ENCODE measurements around the gene SEMA6A.

The SEMA6A gene, protein sequence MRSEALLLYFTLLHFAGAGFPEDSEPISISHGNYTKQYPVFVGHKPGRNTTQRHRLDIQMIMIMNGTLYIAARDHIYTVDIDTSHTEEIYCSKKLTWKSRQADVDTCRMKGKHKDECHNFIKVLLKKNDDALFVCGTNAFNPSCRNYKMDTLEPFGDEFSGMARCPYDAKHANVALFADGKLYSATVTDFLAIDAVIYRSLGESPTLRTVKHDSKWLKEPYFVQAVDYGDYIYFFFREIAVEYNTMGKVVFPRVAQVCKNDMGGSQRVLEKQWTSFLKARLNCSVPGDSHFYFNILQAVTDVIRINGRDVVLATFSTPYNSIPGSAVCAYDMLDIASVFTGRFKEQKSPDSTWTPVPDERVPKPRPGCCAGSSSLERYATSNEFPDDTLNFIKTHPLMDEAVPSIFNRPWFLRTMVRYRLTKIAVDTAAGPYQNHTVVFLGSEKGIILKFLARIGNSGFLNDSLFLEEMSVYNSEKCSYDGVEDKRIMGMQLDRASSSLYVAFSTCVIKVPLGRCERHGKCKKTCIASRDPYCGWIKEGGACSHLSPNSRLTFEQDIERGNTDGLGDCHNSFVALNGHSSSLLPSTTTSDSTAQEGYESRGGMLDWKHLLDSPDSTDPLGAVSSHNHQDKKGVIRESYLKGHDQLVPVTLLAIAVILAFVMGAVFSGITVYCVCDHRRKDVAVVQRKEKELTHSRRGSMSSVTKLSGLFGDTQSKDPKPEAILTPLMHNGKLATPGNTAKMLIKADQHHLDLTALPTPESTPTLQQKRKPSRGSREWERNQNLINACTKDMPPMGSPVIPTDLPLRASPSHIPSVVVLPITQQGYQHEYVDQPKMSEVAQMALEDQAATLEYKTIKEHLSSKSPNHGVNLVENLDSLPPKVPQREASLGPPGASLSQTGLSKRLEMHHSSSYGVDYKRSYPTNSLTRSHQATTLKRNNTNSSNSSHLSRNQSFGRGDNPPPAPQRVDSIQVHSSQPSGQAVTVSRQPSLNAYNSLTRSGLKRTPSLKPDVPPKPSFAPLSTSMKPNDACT

DNA sequence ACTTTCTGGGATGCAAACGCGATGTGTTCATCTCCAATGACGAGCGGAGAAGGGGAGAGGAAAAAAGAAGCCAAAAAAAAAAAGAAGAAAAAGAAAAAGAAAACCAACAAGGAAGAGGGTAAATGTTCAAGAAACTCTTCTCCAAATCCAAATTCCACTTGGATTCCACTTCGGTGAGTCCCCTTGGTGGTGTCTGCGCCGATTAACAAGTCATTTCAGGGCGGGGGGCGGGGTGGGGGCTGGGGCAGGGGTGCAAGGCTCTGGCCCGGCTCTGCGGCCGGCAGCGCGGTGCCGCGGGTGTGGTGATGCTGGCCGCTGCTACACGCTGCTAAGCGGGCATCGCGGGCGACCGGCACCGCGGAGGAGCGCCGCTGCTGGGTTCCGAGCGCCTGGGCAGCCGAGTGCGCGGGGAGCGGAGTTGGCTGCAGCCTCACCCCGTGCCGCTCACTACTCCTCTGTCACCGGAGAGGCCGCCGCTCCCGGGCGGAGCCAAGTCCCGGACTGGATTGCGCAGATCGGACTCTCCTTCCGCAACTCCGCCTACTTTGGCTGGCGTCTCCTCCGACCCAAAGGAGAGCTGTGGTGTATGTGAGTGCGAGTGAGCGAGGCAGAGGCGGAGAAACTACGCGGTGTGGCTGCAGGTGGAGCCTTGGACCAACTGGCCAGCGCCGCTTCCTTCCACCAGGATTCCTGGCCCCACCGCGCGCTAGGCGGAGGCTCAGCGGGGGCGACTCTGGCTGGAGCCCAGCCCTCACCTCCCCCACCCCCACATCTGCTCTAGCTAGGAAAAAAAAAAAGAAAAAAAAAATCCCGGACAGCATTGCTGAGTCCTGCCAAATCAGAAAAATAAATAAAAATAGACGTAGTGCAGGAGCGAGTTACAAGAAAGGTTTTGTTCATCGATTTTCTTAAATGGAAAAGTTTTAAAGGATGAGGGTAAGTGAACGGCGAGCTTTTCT lies at the start of gene SEMA6A:
SEMA6A (minus strand) TSS at position 457 of the 959 bp plus-strand sequence. CDS start 69,879 bp downstream, outside the sequence.
- peak; percentile 89 for DNase-seq (ENCODE audit: low spot score)

DNA sequence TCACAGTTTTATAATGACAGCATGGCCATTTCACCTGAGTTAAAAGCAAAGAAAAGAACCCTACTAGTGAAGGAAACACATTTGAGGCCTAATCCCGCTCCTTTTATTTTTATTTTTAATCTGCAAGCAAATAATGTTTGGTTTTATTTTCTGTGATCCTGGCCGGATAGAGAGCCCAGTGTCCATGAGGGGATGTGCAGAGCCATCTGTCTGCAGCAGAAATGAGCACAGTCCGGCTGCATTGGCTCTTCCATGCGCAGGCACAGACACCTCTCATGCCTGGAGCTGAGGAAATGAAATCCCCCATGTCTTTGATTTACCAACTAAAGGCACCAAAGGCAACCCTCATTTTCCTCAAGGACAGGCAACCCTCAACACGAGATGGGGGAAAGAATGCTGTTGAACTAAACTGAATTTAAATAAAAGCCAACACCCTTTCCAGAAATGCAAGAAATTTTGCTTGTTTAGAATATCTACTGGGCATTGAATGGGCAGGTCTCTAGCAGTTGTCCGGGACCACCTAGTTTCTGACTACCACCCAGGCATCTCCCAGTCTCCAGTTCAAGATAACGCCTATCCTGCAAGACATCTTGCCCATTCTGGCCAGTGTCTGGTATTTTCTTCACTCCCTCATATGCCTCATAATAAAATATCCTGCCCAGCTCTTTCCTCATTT lies 47.9 kb upstream of the SEMA6A start:
- no peak for DNase-seq (ENCODE audit: low spot score)

DNA sequence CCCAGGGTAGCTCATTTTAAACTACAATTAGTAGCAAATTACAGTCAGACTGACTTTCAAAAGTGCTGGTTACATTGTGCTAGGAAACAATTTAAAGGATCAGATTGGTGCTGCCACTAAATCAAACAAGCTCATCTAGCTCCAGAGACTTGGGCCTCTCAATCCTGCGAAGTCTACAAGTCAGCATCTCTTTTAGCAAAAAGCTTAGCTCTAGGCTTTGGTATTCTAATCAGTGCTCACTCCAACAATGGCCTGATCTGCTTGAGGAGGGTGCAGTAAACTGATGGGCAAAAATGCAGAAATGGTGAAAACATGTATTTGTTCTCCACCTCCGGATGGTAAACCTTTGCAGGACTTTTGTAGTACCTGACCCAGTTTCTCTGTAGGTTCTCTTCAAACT lies 47.0 kb upstream of the SEMA6A start:
- no peak for DNase-seq (ENCODE audit: low spot score)

DNA sequence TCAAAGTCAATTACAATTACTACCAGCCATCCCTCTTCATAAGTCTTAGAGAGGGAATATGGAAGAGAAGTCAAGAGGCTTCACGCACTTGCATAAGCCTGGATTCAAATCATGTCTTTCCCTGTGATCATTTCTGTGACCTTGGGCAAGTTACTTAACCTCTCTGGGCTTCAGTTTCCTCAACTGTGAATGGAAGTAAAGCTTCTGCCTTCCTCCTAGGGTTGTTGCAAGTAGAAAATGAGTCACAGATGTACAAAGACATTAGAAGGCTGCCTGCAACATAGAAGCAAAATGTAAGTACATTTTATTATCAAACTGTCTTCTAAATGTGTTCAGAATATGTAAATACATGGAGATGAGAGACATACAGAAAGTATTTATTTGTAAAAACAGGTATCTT lies 42.3 kb upstream of the SEMA6A start:
- DNase-seq (ENCODE audit: low spot score) = no peak

DNA sequence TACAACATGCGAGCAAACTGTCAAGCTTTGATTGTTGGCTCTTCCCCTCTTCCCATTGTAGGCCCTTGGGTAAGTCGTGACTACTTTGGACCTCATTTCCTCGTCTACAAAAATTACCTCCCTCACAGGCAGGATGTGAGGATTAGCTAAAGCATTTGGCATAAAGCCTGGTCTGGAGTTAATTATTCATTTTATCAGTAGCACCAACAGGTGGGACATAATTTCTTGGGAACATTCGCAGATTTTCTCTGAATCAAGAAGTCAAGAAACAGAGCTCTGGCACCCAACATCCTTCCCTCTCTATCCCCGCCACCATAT lies 39.9 kb upstream of the SEMA6A start:
- DNase-seq (ENCODE audit: low spot score) = no peak

DNA sequence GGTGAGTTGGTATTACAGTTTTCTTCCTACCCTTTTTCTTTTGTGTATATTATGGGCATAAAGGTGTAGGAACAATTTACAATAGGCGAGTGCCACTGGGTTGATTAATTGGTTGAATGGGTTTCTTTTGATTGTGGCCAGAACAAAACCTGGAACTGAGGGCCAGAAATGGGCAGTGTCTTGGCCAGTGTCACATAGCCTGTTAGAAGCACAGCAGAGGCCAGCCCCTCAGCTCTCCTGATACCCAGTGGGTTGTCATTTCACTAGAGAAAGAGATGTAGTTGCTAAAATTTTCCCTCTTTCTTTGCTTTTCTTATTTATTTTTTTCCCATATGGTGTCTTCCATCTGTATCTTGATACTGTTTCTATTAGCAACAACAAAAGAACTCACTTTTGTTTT lies 38.8 kb upstream of the SEMA6A start:
- DNase-seq (ENCODE audit: low spot score) = no peak

DNA sequence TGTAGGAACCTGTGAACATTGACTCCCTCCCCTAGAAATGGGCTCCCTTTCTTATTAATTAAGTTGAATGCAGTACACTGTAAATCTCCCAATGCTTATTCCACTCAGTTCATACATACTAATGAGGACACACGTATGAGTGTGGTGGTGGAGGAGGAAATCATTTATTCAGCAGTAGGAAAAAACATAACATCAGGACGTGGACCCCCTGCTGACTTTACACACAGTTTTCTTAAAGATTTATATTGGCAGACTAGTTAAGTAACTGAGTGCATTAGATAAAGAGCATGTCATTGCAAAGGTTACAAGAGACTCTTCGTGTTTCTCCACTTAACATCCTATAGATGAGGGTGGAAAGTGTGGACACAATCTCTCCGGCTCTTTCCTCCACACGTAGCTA lies 37.8 kb upstream of the SEMA6A start:
- no peak for DNase-seq (ENCODE audit: low spot score)

DNA sequence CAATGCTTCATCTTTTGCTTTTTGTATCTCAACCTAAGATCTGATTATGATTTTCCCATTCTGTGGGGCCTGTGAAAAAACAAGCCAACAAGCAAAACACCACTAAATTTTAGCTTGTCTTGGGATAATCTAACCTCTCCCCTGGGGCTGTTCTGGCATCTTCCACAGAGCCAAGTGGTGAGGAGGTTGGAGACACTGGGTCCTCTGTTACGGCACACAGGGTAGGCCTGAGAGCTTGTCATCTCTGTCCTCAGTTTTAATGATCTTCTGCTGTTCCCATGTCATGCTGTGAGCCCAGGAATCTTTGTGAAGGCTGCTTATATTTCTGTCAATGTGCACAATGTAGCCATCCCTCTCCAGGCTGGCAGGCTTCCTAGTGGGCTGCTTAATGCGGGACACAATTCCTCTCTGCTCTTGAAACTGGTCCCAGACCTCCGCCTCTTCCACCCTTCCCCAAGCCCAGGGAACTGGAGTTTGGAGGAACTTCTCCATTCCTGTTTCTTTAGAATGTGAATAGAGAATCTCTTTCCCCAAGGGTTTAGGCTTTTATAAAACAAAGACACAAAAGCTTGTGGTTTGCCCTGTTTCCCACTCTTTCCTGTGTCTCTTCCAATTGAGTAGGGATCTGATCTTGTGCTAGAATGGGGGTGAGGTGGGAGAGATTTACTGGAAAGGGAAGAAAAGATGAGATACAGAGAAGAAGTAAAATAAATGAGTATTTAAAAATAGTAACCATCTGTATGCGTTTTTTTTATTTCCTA lies 30.9 kb upstream of the SEMA6A start:
- no peak for DNase-seq (ENCODE audit: low spot score)

DNA sequence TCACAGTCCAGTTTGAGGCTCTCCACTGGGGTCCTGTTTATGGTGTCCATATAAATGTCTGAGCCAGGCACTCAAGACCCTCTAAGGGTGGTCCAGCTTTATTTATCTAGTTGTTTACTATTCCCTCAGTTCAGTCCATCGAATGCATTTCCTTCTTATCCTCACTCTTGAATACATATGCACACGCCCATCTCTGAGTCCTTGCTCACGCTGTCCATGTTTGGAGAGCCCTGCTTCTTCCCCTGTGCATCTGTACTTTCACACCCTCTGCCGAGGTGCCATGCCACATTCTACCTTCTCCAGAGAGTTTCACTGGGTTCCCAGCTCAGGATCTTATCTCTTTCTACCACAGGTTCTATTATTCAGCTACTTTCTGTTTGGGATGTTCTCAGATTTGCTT lies 30.2 kb upstream of the SEMA6A start:
- DNase-seq (ENCODE audit: low spot score) = no peak

DNA sequence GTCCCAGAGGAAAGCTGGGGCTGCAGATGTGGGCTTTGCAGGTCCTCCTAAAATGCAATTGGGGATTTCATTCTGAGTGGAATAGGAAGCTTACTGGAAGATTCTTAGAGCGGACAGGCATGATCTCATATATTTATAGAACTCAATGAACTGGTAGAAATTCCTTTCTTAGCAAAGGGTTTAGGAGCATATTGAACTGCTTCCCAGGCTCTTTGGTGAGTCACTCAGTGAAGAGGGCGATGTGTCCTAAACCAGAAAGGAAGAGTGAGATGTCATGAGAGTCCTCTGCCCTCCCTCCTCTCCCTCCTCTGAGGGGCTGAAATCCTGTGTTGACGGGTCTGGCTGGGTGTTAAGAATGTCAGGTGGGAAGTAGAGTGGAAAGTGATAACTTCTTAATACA lies 26.3 kb upstream of the SEMA6A start:
- no peak for DNase-seq (ENCODE audit: low spot score)

DNA sequence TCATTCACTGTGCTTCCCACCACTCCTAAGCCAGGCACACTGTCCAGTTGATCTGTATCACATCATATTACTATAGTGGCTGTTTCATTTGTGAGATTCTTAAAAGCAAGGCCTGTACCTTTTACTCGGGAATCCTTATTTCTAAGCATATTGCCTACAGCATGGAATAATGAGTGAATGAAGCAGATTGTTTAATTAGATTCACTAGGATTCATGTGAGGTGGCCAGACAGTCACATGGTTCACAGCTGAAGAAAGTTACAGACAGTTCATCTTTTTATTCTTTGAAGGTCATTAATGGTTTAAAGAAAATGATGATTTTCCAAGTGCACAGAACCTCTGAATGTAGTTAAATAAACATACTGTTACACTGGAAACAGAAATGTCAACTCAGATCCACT lies 24.3 kb upstream of the SEMA6A start:
- no peak for DNase-seq (ENCODE audit: low spot score)

DNA sequence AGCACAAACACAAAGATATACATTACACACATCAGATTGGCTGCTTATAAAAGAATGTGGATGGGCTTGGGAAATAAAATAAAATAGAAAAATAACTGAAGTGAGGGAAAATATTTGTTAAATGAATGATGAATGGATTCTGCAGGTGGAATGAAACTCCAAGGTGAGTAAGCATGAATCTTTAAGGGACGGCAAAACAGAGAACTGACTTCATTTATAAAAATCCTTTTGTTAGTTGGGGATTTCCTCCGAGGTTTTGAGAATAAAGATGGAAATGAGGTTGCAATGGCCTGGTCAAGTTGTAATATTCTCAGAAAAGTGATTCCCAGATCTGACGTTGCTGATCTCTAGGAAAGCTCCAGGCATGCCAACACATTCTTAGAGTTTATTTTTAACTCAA lies 20.9 kb upstream of the SEMA6A start:
- DNase-seq (ENCODE audit: low spot score) = no peak

DNA sequence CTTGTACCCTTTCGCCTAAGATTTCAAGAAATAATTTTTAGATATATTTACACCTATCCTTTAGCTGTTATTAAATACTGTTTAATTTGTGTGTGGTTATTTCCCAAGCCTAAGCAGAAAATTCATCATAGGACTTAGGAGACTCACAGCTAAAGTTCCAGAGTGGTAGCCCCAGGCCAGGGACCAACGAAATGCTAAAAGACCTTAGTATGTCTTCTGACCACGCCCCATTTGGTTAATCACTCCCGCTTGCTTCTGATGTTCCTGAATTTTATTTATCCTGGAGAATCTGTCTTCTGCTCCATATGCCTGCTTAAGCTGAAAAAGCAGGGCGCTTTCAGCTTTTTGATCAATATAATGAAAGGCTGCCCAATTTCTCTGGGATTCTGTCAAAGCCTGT lies 18.7 kb upstream of the SEMA6A start:
- no peak for DNase-seq (ENCODE audit: low spot score)

DNA sequence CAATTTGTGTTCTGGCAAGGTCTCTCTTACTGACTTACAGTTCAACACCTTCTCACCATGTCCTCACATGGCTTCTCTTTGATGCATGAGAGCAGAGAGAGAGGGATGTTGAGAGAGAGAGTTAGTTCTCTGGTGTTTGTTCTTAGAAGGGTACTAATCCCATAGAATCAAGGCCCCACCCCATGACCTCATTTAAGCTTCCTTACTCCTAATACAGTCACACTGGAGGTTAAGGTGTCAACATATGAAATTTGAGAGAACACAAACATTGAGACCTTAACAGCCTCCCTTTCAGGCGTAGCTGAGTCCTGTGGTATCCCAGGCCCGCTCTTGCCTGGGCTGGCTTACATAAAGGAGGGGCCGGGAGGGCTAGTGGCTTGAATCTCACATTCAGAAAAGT lies 10.6 kb upstream of the SEMA6A start:
- DNase-seq (ENCODE audit: low spot score) = no peak

DNA sequence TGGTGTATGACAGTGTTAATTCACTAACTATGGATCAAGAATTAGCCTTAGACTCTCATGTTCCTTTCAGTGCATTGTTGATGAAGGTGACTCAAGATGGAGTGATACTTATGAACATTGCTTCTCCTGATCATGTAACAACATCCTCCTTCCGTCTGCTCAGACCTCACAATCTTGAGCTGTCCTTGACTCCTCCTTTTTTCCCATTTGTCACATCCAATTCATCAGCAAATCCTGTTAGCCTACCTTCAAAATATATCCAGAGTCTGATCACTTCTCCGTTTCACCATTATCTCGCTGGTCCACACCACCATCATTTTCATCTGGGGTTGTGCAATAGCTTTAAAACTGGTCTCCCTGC lies 9.2 kb upstream of the SEMA6A start:
- DNase-seq (ENCODE audit: low spot score) = no peak

DNA sequence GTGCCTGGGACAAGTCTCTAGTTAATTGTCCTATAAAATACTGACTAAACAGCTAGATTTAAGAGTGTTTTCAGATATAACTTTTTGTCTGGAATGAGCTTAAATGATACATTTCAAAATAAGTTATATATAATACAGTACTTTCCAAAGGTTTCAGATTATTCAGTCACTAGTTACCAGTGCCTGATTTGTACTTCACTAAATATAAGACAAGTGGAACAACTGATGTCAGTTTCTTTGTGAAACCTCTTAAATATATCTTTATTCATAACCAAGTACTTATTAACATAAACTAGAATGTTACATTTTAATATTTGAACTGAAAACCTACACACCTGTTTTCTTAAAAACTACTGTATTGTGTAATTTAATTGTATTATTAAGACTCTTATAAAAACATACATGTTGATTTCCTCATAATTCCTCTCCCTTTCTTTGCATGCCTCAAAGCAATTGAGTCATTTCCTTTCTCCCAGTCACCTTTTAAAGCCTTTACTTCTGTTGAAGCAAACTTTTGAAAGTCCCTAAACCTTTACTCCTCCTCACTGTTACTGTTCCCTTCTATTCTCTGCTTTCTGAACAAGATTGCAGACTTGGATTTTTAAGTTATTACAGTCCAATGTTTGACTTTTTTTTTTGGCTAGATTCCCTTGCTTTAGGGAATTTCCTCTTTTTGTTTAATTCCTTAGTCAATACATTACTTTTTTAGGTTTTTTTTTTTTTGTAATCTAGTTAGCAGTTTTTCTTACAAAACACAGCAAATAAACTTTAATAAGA lies 8.7 kb upstream of the SEMA6A start:
- no peak for DNase-seq (ENCODE audit: low spot score)

DNA sequence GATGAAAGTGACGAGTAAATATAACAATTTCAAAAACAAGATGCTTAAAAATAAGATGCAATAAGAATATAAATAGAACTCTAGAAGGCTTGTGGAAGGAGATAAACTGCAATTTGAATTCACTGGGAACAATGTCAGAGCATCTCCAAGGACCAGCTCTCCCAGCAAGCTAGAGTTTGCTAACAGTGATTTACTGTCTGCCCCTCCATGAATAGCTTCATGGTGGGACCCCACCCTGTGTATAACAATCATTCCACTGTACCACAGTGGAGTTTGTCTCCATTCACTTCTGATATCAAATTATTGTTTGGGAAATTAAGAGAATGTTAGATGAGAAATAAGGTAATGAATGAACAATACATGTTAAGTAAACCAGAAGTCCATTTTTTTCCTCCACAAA lies 7.3 kb upstream of the SEMA6A start:
- no peak for DNase-seq (ENCODE audit: low spot score)

DNA sequence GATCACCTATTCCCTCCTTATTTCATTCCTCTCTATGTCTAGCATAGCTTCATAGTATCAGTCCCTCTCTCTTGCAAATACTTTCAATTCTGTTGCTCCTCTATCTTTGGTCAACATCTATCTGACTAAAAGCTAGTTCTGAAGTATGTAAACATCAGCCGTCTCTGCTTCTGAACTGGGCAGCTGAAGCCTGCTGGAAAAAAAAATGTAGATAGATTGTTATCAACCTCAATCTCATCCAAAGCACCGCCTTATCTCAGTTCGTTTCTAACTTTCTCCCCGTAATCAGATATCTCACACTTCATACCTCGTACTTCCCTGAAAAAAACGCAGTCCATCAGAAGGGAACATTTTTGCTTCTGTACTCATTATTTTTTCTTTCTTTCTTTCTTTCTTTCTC lies 4.5 kb upstream of the SEMA6A start:
- DNase-seq (ENCODE audit: low spot score) = no peak

DNA sequence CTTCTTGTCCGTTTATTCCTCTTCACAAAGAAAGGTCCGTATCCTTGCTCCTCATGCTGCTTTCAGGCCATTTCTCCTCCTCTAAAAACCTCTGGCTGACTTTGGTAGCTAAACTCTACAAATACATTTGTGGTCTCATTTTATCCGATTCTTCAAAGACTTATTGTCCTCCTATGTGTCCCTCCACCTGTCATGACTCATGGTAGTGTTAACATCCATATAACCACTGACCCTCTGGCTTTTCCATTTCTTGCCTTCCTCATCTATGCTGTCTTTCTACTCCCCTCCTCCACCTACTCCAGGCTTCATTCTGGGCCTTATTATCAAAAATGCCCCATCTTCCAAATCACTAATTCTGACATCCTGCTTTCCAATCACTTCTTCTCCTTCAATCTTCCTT lies 4.1 kb upstream of the SEMA6A start:
- DNase-seq (ENCODE audit: low spot score) = peak; percentile 41
